Measurements from ENCODE around the gene TAC1. TPM values are rescaled to one million over a fixed set of nuclear protein-coding genes. Genes with fewer than 3 reads are reported as not detected.

Gene TAC1
- total and polyA plus RNA-seq, 4 donors: not detected

GRCh38 chr7:97735075-97735474 is 3.2 kb downstream of the TAC1 start:
- DNase-seq (ENCODE audit: low spot score): no peak
- no peak overlapping the region for H3K9ac ChIP-seq (ENCODE audit: low read depth in 1 of 2, low read length in 2 of 2)
- 63% methylated on average over 3 of the region's 3 CpGs for WGBS
- H3K27ac ChIP-seq (ENCODE audit: low read depth in 1 of 2, low read length in 2 of 2): no peak overlapping the region
- no peaks in the 10 kb centered on the region for H3K9me3 ChIP-seq (ENCODE audit: control insufficient read depth in 4 of 4, low read length in 3 of 4)
- no peak for TF ChIP-seq CTCF (IDR thresholded peaks at IDR 0.05; ENCODE audit: low read depth, low read length, missing input control)
- no peak for TF ChIP-seq JUND (IDR thresholded peaks at IDR 0.05)
- no peak for TF ChIP-seq HNF4G (IDR thresholded peaks at IDR 0.05)
- no peak for TF ChIP-seq RAD21 (IDR thresholded peaks at IDR 0.05)
- TF ChIP-seq, protein P1, sequence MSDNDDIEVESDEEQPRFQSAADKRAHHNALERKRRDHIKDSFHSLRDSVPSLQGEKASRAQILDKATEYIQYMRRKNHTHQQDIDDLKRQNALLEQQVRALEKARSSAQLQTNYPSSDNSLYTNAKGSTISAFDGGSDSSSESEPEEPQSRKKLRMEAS (IDR thresholded peaks at IDR 0.05): no peak
- no peak for TF ChIP-seq EGR1 (IDR thresholded peaks at IDR 0.05; ENCODE audit: low read depth in 2 of 2)
- TF ChIP-seq RXRA (IDR thresholded peaks at IDR 0.05): no peak
- TF ChIP-seq HNF4A (conservative IDR thresholded peaks at IDR 0.05): no peak
- TF ChIP-seq, protein P2, sequence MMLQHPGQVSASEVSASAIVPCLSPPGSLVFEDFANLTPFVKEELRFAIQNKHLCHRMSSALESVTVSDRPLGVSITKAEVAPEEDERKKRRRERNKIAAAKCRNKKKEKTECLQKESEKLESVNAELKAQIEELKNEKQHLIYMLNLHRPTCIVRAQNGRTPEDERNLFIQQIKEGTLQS (IDR thresholded peaks at IDR 0.05): no peak
- TF ChIP-seq TAF1 (conservative IDR thresholded peaks at IDR 0.05): no peak
- TF ChIP-seq YY1 (IDR thresholded peaks at IDR 0.05): no peak
- no peak for TF ChIP-seq FOXA1 (IDR thresholded peaks at IDR 0.05)
- no peak overlapping the region for H3K4me3 ChIP-seq (ENCODE audit: low read depth in 1 of 3, low read length in 3 of 3)
- H3K27me3 ChIP-seq (ENCODE audit: control insufficient read depth in 4 of 4, insufficient read depth in 4 of 4, low read length in 3 of 4): peaks cover 0 to 15% (median 4%) of the 10 kb centered on the region in 4 donors
- peaks cover 0 to 20% (median 6%) of the 10 kb centered on the region in 4 donors for H3K4me1 ChIP-seq (ENCODE audit: control insufficient read depth in 4 of 4, insufficient read depth in 4 of 4, low read length in 3 of 4)
- no peaks in the 10 kb centered on the region for H3K36me3 ChIP-seq (ENCODE audit: control insufficient read depth in 4 of 4, insufficient read depth in 3 of 4, low read depth in 1 of 4, low read length in 3 of 4)

GRCh38 chr7:97748482-97748881 is 16.6 kb downstream of the TAC1 start:
- Histone ChIP-seq H3K9ac (ENCODE audit: low read depth in 1 of 2, low read length in 2 of 2) (no peak overlapping the region), H3K9me3 (ENCODE audit: control insufficient read depth in 4 of 4, low read length in 3 of 4) (peaks cover 0 to 3% (median under 1%) of the 10 kb centered on the region in 4 donors), H3K27me3 (ENCODE audit: control insufficient read depth in 4 of 4, insufficient read depth in 4 of 4, low read length in 3 of 4) (no peaks in the 10 kb centered on the region), H3K36me3 (ENCODE audit: control insufficient read depth in 4 of 4, insufficient read depth in 3 of 4, low read depth in 1 of 4, low read length in 3 of 4) (no peaks in the 10 kb centered on the region), H3K4me1 (ENCODE audit: control insufficient read depth in 4 of 4, insufficient read depth in 4 of 4, low read length in 3 of 4) (no peaks in the 10 kb centered on the region), H3K4me3 (ENCODE audit: low read depth in 1 of 3, low read length in 3 of 3) (no peak overlapping the region), H3K27ac (ENCODE audit: low read depth in 1 of 2, low read length in 2 of 2) (no peak overlapping the region)
- TF ChIP-seq GABPA (IDR thresholded peaks at IDR 0.05 in 1 of 2, conservative IDR thresholded peaks at IDR 0.05 in 1 of 2): no peak
- TF ChIP-seq, protein P3, sequence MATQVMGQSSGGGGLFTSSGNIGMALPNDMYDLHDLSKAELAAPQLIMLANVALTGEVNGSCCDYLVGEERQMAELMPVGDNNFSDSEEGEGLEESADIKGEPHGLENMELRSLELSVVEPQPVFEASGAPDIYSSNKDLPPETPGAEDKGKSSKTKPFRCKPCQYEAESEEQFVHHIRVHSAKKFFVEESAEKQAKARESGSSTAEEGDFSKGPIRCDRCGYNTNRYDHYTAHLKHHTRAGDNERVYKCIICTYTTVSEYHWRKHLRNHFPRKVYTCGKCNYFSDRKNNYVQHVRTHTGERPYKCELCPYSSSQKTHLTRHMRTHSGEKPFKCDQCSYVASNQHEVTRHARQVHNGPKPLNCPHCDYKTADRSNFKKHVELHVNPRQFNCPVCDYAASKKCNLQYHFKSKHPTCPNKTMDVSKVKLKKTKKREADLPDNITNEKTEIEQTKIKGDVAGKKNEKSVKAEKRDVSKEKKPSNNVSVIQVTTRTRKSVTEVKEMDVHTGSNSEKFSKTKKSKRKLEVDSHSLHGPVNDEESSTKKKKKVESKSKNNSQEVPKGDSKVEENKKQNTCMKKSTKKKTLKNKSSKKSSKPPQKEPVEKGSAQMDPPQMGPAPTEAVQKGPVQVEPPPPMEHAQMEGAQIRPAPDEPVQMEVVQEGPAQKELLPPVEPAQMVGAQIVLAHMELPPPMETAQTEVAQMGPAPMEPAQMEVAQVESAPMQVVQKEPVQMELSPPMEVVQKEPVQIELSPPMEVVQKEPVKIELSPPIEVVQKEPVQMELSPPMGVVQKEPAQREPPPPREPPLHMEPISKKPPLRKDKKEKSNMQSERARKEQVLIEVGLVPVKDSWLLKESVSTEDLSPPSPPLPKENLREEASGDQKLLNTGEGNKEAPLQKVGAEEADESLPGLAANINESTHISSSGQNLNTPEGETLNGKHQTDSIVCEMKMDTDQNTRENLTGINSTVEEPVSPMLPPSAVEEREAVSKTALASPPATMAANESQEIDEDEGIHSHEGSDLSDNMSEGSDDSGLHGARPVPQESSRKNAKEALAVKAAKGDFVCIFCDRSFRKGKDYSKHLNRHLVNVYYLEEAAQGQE (IDR thresholded peaks at IDR 0.05): no peak
- no peak for TF ChIP-seq EGR1 (IDR thresholded peaks at IDR 0.05; ENCODE audit: low read depth in 2 of 2)
- TF ChIP-seq YY1 (IDR thresholded peaks at IDR 0.05): no peak
- TF ChIP-seq, protein P1 (IDR thresholded peaks at IDR 0.05): no peak
- TF ChIP-seq TAF1 (conservative IDR thresholded peaks at IDR 0.05): no peak
- no peak for TF ChIP-seq SP1 (IDR thresholded peaks at IDR 0.05)
- TF ChIP-seq FOXA2 (IDR thresholded peaks at IDR 0.05): no peak
- TF ChIP-seq RXRA (IDR thresholded peaks at IDR 0.05): no peak
- TF ChIP-seq HNF4G (IDR thresholded peaks at IDR 0.05): no peak
- no peak for TF ChIP-seq JUND (IDR thresholded peaks at IDR 0.05)
- no peak for TF ChIP-seq CTCF (IDR thresholded peaks at IDR 0.05; ENCODE audit: low read depth, low read length, missing input control)
- DNase-seq (ENCODE audit: low spot score): no peak

Measured in liver (tissue), 9 donors.